Measurements from ENCODE around the gene FHAD1. TPM values are rescaled to one million over a fixed set of nuclear protein-coding genes. Genes with fewer than 3 reads are reported as not detected.

FHAD1 gene
- total and polyA plus RNA-seq, 9 of the 15 experiments (the other 6 are each of a cell fraction or from before 2014, with no cell fraction given): 0.32 to 2.1 (median 1.5) TPM; not detected in 1

- TF ChIP-seq, protein P1, sequence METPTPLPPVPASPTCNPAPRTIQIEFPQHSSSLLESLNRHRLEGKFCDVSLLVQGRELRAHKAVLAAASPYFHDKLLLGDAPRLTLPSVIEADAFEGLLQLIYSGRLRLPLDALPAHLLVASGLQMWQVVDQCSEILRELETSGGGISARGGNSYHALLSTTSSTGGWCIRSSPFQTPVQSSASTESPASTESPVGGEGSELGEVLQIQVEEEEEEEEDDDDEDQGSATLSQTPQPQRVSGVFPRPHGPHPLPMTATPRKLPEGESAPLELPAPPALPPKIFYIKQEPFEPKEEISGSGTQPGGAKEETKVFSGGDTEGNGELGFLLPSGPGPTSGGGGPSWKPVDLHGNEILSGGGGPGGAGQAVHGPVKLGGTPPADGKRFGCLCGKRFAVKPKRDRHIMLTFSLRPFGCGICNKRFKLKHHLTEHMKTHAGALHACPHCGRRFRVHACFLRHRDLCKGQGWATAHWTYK (CRISPR knock-in tag; IDR thresholded peaks at IDR 0.05): no peak
- TF ChIP-seq, protein P2, sequence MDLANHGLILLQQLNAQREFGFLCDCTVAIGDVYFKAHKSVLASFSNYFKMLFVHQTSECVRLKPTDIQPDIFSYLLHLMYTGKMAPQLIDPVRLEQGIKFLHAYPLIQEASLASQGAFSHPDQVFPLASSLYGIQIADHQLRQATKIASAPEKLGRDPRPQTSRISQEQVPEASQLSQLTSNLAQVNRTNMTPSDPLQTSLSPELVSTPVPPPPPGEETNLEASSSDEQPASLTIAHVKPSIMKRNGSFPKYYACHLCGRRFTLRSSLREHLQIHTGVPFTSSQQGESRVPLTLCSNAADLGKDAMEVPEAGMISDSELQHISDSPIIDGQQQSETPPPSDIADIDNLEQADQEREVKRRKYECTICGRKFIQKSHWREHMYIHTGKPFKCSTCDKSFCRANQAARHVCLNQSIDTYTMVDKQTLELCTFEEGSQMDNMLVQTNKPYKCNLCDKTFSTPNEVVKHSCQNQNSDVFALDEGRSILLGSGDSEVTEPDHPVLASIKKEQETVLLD (IDR thresholded peaks at IDR 0.05): no peak
- TF ChIP-seq PHF20 (IDR thresholded peaks at IDR 0.05; ENCODE audit: partially characterized antibody): no peak
- TF ChIP-seq E4F1 (CRISPR knock-in tag; IDR thresholded peaks at IDR 0.05; ENCODE audit: borderline replicate concordance): no peak
- TF ChIP-seq ZFP30 (CRISPR knock-in tag; IDR thresholded peaks at IDR 0.05; ENCODE audit: borderline replicate concordance): no peak
- no peak; the same call in 1 of the 2 replicates for TF ChIP-seq MTA3 (IDR thresholded peaks at IDR 0.05; ENCODE audit: borderline replicate concordance)
- no peak for TF ChIP-seq AFF4 (CRISPR knock-in tag; IDR thresholded peaks at IDR 0.05)
- TF ChIP-seq, protein P3, sequence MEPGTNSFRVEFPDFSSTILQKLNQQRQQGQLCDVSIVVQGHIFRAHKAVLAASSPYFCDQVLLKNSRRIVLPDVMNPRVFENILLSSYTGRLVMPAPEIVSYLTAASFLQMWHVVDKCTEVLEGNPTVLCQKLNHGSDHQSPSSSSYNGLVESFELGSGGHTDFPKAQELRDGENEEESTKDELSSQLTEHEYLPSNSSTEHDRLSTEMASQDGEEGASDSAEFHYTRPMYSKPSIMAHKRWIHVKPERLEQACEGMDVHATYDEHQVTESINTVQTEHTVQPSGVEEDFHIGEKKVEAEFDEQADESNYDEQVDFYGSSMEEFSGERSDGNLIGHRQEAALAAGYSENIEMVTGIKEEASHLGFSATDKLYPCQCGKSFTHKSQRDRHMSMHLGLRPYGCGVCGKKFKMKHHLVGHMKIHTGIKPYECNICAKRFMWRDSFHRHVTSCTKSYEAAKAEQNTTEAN (CRISPR knock-in tag; IDR thresholded peaks at IDR 0.05): no peak
- TF ChIP-seq, protein P4, sequence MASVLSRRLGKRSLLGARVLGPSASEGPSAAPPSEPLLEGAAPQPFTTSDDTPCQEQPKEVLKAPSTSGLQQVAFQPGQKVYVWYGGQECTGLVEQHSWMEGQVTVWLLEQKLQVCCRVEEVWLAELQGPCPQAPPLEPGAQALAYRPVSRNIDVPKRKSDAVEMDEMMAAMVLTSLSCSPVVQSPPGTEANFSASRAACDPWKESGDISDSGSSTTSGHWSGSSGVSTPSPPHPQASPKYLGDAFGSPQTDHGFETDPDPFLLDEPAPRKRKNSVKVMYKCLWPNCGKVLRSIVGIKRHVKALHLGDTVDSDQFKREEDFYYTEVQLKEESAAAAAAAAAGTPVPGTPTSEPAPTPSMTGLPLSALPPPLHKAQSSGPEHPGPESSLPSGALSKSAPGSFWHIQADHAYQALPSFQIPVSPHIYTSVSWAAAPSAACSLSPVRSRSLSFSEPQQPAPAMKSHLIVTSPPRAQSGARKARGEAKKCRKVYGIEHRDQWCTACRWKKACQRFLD (CRISPR knock-in tag; IDR thresholded peaks at IDR 0.05): peak; percentile 17; the same call in 1 of the 2 replicates
- no peak for TF ChIP-seq BMI1 (IDR thresholded peaks at IDR 0.05; ENCODE audit: low read length)
- TF ChIP-seq ZNF561 (CRISPR knock-in tag; conservative IDR thresholded peaks at IDR 0.05): no peak
- TF ChIP-seq, protein P5, sequence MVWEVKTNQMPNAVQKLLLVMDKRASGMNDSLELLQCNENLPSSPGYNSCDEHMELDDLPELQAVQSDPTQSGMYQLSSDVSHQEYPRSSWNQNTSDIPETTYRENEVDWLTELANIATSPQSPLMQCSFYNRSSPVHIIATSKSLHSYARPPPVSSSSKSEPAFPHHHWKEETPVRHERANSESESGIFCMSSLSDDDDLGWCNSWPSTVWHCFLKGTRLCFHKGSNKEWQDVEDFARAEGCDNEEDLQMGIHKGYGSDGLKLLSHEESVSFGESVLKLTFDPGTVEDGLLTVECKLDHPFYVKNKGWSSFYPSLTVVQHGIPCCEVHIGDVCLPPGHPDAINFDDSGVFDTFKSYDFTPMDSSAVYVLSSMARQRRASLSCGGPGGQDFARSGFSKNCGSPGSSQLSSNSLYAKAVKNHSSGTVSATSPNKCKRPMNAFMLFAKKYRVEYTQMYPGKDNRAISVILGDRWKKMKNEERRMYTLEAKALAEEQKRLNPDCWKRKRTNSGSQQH (CRISPR knock-in tag; IDR thresholded peaks at IDR 0.05): no peak
These were observed 98.8 kb downstream of the FHAD1 start (continued) for GRCh38 chr1:15345705-15346345.

Data from K562 (cell line).